ENCODE data around the gene CP.

- TF ChIP-seq POLR2A (IDR thresholded peaks at IDR 0.05; ENCODE audit: borderline replicate concordance, extremely low read depth, insufficient read depth, insufficient read length) (no peak), CTCF (IDR thresholded peaks at IDR 0.05 in 2 of 3, conservative IDR thresholded peaks at IDR 0.05 in 1 of 3; ENCODE audit: borderline replicate concordance in 1 of 3, insufficient read depth in 1 of 3, low read depth in 2 of 3, low read length in 2 of 3) (no peak)
These were observed 34.9 kb downstream of the CP start for GRCh38 chr3:149186721-149187120.
